Smooth muscle cell of the brain vasculature (primary cell): ENCODE results near the gene ERFE.

Source experiments
- DNase-seq: peaks from one replicate; pipeline ENCODE4 v3.0.0-alpha.2; 2012; ENCODE audit warnings: low read depth, low spot score

Gene ERFE

GRCh38 chr2:238203973-238204683, 45.4 kb downstream of the ERFE start:
- DNase-seq: no peak

- no peak for DNase-seq
Measured at GRCh38 chr2:238207006-238207405, 48.2 kb downstream of the ERFE start.

- DNase-seq: no peak
Measured at GRCh38 chr2:238216651-238217184, 57.9 kb downstream of the ERFE start.
